PFSK-1 (cell line): ENCODE results near the gene OR10H4.

Source experiments
- FOXP2 ChIP-seq: optimal IDR thresholded peaks from 2 replicates; pipeline ENCODE3; 2011; ENCODE audit warnings: borderline replicate concordance, control low read depth, inconsistent platforms; ENCODE audit not compliant: insufficient read depth; ENCODE audit errors: extremely low read length, extremely low read depth
- POLR2AphosphoS5 ChIP-seq: IDR thresholded peaks from 2 replicates; pipeline ENCODE4 v1.6.1; 2012; ENCODE audit warnings: low read depth, mild to moderate bottlenecking, control low read depth, low read length, moderate library complexity
- REST ChIP-seq, 2 experiments: IDR thresholded peaks; 2 replicates each; pipeline versions ENCODE4 v1.6.1 to v1.8.0; 2011 to 2012; ENCODE audit warnings: low read depth in 2 of 2, low read length in 2 of 2, control low read depth in 1 of 2, inconsistent platforms in 1 of 2, mild to moderate bottlenecking in 1 of 2, moderate library complexity in 1 of 2; ENCODE audit not compliant: insufficient read depth in 1 of 2
- SIN3A ChIP-seq: IDR thresholded peaks from 2 replicates; pipeline ENCODE4 v1.6.1; 2012; ENCODE audit warnings: mild to moderate bottlenecking, low read length, moderate library complexity, borderline replicate concordance; ENCODE audit not compliant: insufficient read depth
- TAF1 ChIP-seq: IDR thresholded peaks from 2 replicates; pipeline ENCODE4 v1.6.1; 2012; ENCODE audit warnings: low read length, control low read depth, borderline replicate concordance; ENCODE audit not compliant: insufficient read depth

Gene OR10H4

GRCh38 chr19:15974856-15975255, 26.0 kb downstream of the OR10H4 start:
- TF ChIP-seq POLR2AphosphoS5, result no peak
- TF ChIP-seq REST (IDR thresholded peaks at IDR 0.05; ENCODE audit: insufficient read depth in 1 of 2, low read depth in 2 of 2, low read length in 2 of 2), result no peak
- TF ChIP-seq FOXP2, result no peak
- TF ChIP-seq TAF1, result no peak
- TF ChIP-seq SIN3A, result no peak

- TF ChIP-seq TAF1, result no peak
- no peak for TF ChIP-seq POLR2AphosphoS5
- TF ChIP-seq SIN3A, result no peak
- no peak for TF ChIP-seq REST (IDR thresholded peaks at IDR 0.05; ENCODE audit: insufficient read depth in 1 of 2, low read depth in 2 of 2, low read length in 2 of 2)
- no peak for TF ChIP-seq FOXP2
Measured at GRCh38 chr19:15976836-15977689, 28.3 kb downstream of the OR10H4 start.

- TF ChIP-seq REST (IDR thresholded peaks at IDR 0.05; ENCODE audit: insufficient read depth in 1 of 2, low read depth in 2 of 2, low read length in 2 of 2) (no peak), TAF1 (no peak), FOXP2 (no peak), SIN3A (no peak), POLR2AphosphoS5 (no peak)
Measured at GRCh38 chr19:15977690-15978089, 28.9 kb downstream of the OR10H4 start.

GRCh38 chr19:15979293-15979692, 30.5 kb downstream of the OR10H4 start:
- no peak for TF ChIP-seq REST (IDR thresholded peaks at IDR 0.05; ENCODE audit: insufficient read depth in 1 of 2, low read depth in 2 of 2, low read length in 2 of 2)
- TF ChIP-seq POLR2AphosphoS5, result no peak

- TF ChIP-seq SIN3A (no peak), REST (IDR thresholded peaks at IDR 0.05; ENCODE audit: insufficient read depth in 1 of 2, low read depth in 2 of 2, low read length in 2 of 2) (no peak), FOXP2 (no peak), TAF1 (no peak), POLR2AphosphoS5 (no peak)
Measured at GRCh38 chr19:15986701-15987100, 37.9 kb downstream of the OR10H4 start.
